Measurements from ENCODE around the gene KIF21B. TPM values are rescaled to one million over a fixed set of nuclear protein-coding genes. Genes with fewer than 3 reads are reported as not detected.

Gene KIF21B
- total RNA-seq, 1 donor from 2014 or later = 2.6 TPM

GRCh38 chr1:201006450-201006849 is 17.1 kb downstream of the KIF21B start:
- H3K9me3 Mint-ChIP-seq (ENCODE audit: low read depth) = no peaks in the 10 kb centered on the region
- DNase-seq (ENCODE audit: low spot score) = no peak
- peaks cover 2% of the 10 kb centered on the region for H3K36me3 Mint-ChIP-seq (ENCODE audit: low read depth)
- TF ChIP-seq, protein P1, sequence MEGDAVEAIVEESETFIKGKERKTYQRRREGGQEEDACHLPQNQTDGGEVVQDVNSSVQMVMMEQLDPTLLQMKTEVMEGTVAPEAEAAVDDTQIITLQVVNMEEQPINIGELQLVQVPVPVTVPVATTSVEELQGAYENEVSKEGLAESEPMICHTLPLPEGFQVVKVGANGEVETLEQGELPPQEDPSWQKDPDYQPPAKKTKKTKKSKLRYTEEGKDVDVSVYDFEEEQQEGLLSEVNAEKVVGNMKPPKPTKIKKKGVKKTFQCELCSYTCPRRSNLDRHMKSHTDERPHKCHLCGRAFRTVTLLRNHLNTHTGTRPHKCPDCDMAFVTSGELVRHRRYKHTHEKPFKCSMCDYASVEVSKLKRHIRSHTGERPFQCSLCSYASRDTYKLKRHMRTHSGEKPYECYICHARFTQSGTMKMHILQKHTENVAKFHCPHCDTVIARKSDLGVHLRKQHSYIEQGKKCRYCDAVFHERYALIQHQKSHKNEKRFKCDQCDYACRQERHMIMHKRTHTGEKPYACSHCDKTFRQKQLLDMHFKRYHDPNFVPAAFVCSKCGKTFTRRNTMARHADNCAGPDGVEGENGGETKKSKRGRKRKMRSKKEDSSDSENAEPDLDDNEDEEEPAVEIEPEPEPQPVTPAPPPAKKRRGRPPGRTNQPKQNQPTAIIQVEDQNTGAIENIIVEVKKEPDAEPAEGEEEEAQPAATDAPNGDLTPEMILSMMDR (IDR thresholded peaks at IDR 0.05) = no peak
- H3K27me3 Mint-ChIP-seq (ENCODE audit: low read depth) = no peaks in the 10 kb centered on the region
- no peak overlapping the region for H3K4me3 Mint-ChIP-seq (ENCODE audit: unreplicated experiment)
- H3K27ac Mint-ChIP-seq (ENCODE audit: unreplicated experiment) = no peak overlapping the region
- peaks cover 2% of the 10 kb centered on the region for H3K4me1 Mint-ChIP-seq (ENCODE audit: low read depth)

DNA sequence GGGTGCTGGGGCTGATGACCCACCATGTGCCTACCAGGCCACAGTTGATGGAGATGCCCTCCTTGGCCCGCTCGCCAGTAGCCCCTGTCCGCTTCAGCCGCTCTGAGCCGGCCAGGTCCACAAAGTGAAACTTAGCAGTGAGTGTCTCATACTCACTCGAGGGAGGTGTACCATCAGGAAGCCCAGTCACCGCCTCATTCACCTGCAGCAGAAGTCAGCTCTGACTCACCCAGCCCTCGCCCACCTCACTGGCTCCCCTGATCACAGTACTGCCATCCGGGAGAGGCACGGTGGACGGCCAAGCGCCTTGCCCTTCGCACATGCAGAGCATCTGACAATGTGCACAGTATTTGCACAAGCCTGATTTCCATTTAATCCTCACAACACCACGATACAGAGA is 18.8 kb downstream of the KIF21B start:
- TF ChIP-seq, protein P1 (IDR thresholded peaks at IDR 0.05) = no peak
- H3K4me1 Mint-ChIP-seq (ENCODE audit: low read depth) = peaks cover 2% of the 10 kb centered on the region
- no peak overlapping the region for H3K27ac Mint-ChIP-seq (ENCODE audit: unreplicated experiment)
- H3K36me3 Mint-ChIP-seq (ENCODE audit: low read depth) = peaks cover 2% of the 10 kb centered on the region
- no peak overlapping the region for H3K4me3 Mint-ChIP-seq (ENCODE audit: unreplicated experiment)
- H3K27me3 Mint-ChIP-seq (ENCODE audit: low read depth) = no peaks in the 10 kb centered on the region
- H3K9me3 Mint-ChIP-seq (ENCODE audit: low read depth) = no peaks in the 10 kb centered on the region
- no peak for DNase-seq (ENCODE audit: low spot score)

- H3K36me3 Mint-ChIP-seq (ENCODE audit: low read depth) = peaks cover 6% of the 10 kb centered on the region
- H3K4me3 Mint-ChIP-seq (ENCODE audit: unreplicated experiment) = no peak overlapping the region
- no peaks in the 10 kb centered on the region for H3K4me1 Mint-ChIP-seq (ENCODE audit: low read depth)
- no peak for DNase-seq (ENCODE audit: low spot score)
- no peak overlapping the region for H3K27ac Mint-ChIP-seq (ENCODE audit: unreplicated experiment)
- H3K27me3 Mint-ChIP-seq (ENCODE audit: low read depth) = no peaks in the 10 kb centered on the region
- H3K9me3 Mint-ChIP-seq (ENCODE audit: low read depth) = no peaks in the 10 kb centered on the region
- TF ChIP-seq, protein P1 (IDR thresholded peaks at IDR 0.05) = no peak
Observed at GRCh38 chr1:201004154-201004553, 19.4 kb downstream of the KIF21B start.

GRCh38 chr1:201002510-201002909 is 21.0 kb downstream of the KIF21B start:
- peaks cover 10% of the 10 kb centered on the region for H3K36me3 Mint-ChIP-seq (ENCODE audit: low read depth)
- TF ChIP-seq, protein P1 (IDR thresholded peaks at IDR 0.05) = no peak
- no peaks in the 10 kb centered on the region for H3K9me3 Mint-ChIP-seq (ENCODE audit: low read depth)
- no peaks in the 10 kb centered on the region for H3K27me3 Mint-ChIP-seq (ENCODE audit: low read depth)
- DNase-seq (ENCODE audit: low spot score) = no peak
- no peak overlapping the region for H3K27ac Mint-ChIP-seq (ENCODE audit: unreplicated experiment)
- H3K4me3 Mint-ChIP-seq (ENCODE audit: unreplicated experiment) = no peak overlapping the region
- no peaks in the 10 kb centered on the region for H3K4me1 Mint-ChIP-seq (ENCODE audit: low read depth)

GRCh38 chr1:201001962-201002361 is 21.6 kb downstream of the KIF21B start:
- Mint-ChIP-seq H3K4me1 (ENCODE audit: low read depth) (no peaks in the 10 kb centered on the region), H3K4me3 (ENCODE audit: unreplicated experiment) (no peak overlapping the region), H3K36me3 (ENCODE audit: low read depth) (peaks cover 12% of the 10 kb centered on the region), H3K27me3 (ENCODE audit: low read depth) (no peaks in the 10 kb centered on the region), H3K9me3 (ENCODE audit: low read depth) (no peaks in the 10 kb centered on the region), H3K27ac (ENCODE audit: unreplicated experiment) (no peak overlapping the region)
- TF ChIP-seq, protein P1 (IDR thresholded peaks at IDR 0.05) = no peak
- no peak for DNase-seq (ENCODE audit: low spot score)

Measured in chondrocyte (in vitro differentiated cells).